Ascending aorta (tissue), 2 donors: Measurements from ENCODE around the gene ZBTB4. TPM values are rescaled to one million over a fixed set of nuclear protein-coding genes. Genes with fewer than 3 reads are reported as not detected.

ENCODE experiments used
- DNase-seq, 2 donors: peaks; one replicate each; pipeline ENCODE4 v3.0.0-alpha.2; 2019; ENCODE audit warnings: low spot score in 2 of 2
- H3K27ac ChIP-seq, 2 donors: fragments of 200-600 bp; sonication (generic); one replicate each; pipeline ENCODE4 v1.5.1; 2016 to 2017; ENCODE audit warnings: mild to moderate bottlenecking in 1 of 2
- H3K27me3 ChIP-seq: fragments of 200-600 bp; sonication (generic); one replicate; pipeline ENCODE4 v1.5.1; 2017
- H3K36me3 ChIP-seq, 2 donors: fragments of 200-600 bp; sonication (generic); one replicate each; pipeline ENCODE4 v1.5.1; 2016
- H3K4me1 ChIP-seq, 2 donors: fragments of 200-600 bp; sonication (generic); one replicate each; pipeline ENCODE4 v1.5.1; 2016 to 2017; ENCODE audit warnings: mild to moderate bottlenecking in 1 of 2
- H3K4me3 ChIP-seq, 2 donors: fragments of 200-600 bp; sonication (generic); one replicate each; pipeline ENCODE4 v1.5.1; 2016 to 2017; ENCODE audit warnings: mild to moderate bottlenecking in 1 of 2
- H3K9me3 ChIP-seq, 2 donors: fragments of 200-600 bp; sonication (generic); one replicate each; pipeline ENCODE4 v1.5.1; 2016
- intact Hi-C: fragments of 100-400 bp; cut with DNase I; formaldehyde crosslinking; loops from one replicate; pipeline ENCODE4 v1.15.1; 2023
- total RNA-seq: library from RNA; depleted of rRNA; stranded (reverse); fragments of >200 nt; gene quantifications from one replicate; pipeline ENCODE4 v1.1.0, GENCODE V29; 2016
- TF ChIP-seq, protein P1 (sequence below), 3 experiments: fragments of 200-600 bp in 2 of 3; fragments of 450-650 bp in 1 of 3; sonication (generic) in 2 of 3; IDR thresholded peaks; one replicate each; pipeline ENCODE4 v1.5.1; 2016 to 2019; ENCODE audit warnings: antibody characterized with exemption in 3 of 3, mild to moderate bottlenecking in 1 of 3, moderate library complexity in 1 of 3

ZBTB4 gene
- total RNA-seq, 1 donor from 2014 or later = 67.9 TPM

DNA sequence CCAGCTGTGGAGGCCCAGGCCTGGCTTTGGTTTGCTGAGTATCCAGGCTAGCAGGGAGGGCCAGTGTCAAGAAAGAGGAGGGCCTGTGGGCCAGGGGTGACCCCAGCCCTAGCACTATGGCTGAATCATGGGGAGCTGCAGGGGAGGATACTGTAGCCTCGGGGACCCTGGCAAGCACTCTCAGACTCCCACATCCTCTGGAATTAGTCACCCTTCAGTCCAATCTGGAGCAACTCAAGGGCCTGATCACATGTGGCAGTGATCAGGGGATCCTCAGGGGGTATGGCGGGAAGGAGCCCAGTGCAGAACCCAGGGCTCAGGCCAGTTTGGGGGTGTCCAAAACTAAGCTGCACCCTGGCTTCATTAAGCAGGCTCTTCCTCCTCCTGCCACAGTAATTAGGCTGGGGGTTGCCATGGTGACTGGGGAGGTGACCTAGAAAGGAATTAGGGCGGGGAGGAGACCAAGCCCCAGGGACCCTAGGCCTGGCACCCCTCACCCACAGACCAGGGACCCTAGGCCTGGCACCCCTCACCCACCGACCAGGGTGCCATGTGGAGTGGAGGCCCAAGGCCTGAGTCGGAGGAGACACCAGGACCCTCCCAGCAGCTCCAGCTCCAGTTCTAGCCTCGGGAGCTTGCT, 66.0 kb downstream of the ZBTB4 start:
- TF ChIP-seq, protein P1, sequence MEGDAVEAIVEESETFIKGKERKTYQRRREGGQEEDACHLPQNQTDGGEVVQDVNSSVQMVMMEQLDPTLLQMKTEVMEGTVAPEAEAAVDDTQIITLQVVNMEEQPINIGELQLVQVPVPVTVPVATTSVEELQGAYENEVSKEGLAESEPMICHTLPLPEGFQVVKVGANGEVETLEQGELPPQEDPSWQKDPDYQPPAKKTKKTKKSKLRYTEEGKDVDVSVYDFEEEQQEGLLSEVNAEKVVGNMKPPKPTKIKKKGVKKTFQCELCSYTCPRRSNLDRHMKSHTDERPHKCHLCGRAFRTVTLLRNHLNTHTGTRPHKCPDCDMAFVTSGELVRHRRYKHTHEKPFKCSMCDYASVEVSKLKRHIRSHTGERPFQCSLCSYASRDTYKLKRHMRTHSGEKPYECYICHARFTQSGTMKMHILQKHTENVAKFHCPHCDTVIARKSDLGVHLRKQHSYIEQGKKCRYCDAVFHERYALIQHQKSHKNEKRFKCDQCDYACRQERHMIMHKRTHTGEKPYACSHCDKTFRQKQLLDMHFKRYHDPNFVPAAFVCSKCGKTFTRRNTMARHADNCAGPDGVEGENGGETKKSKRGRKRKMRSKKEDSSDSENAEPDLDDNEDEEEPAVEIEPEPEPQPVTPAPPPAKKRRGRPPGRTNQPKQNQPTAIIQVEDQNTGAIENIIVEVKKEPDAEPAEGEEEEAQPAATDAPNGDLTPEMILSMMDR (IDR thresholded peaks at IDR 0.05) = no peak
- H3K36me3 ChIP-seq = peaks cover 10 to 29% of the 10 kb centered on the region in 2 donors
- H3K4me1 ChIP-seq = no peaks in the 10 kb centered on the region
- DNase-seq = no peak
- H3K9me3 ChIP-seq = no peaks in the 10 kb centered on the region
- H3K4me3 ChIP-seq = no peak overlapping the region
- H3K27ac ChIP-seq = no peak overlapping the region
- intact Hi-C loops = no loop called here
- H3K27me3 ChIP-seq = no peaks in the 10 kb centered on the region

DNA sequence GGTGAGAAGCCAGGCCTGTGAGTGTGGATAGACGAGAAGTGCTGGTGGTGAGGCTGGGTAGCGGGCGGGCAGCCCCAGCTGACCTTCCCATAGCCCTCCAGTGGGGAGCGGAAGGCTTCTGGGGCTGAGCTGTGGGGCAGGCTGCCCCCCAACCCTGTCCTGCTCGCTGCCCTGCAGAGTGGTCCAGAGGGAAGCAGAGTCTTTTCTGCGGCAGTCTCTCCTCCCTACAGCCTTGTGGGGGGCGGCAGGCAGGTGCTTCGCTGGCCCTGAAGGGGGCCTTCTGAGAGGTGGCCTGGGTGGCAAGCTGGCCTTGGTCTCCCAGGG, 68.0 kb downstream of the ZBTB4 start:
- no peak overlapping the region for H3K27ac ChIP-seq
- TF ChIP-seq, protein P1 (IDR thresholded peaks at IDR 0.05) = no peak
- DNase-seq = no peak
- H3K4me1 ChIP-seq = no peaks in the 10 kb centered on the region
- H3K9me3 ChIP-seq = no peaks in the 10 kb centered on the region
- no peak overlapping the region for H3K4me3 ChIP-seq
- peaks cover 6 to 17% of the 10 kb centered on the region in 2 donors for H3K36me3 ChIP-seq
- intact Hi-C loops = no loop called here
- no peaks in the 10 kb centered on the region for H3K27me3 ChIP-seq

DNA sequence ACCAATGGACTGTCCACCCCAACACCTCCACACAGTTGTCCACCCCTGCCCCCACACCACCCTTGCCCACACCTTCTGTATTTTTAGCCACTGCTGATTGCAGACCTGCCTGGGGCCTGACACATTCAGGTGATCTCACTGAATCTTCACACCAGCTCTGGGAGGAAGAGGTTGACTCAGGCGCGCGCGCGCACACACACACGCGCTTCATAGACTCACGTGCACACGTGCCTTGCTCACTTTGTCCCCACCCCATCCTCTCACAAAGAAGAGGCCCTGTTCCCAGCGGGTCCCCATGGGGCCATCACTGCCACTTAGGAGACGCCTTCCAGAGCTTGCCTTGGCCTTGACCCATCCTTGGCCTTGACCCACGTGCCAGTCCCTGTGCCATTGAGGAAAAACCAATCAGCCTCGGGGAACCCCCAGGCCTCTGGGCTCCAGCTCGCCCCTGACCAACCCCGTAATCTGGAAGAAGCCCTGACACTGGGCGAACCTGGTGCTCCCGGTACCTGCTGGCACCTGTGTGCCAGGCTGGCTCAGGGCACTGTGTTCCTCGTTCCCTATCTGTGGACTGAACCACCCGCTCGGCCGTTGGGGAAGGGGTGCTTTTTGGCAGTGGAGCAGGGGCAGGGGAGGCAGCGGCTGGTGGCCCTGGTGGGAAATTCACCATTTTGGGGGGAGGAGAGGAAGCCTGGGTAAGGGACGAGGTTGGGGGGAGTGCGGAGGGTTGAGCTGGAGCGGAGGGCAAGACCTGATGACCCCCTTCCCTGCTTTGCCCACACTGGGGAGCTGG, 68.6 kb downstream of the ZBTB4 start:
- intact Hi-C loops = no loop called here
- TF ChIP-seq, protein P1 (IDR thresholded peaks at IDR 0.05) = no peak
- Histone ChIP-seq H3K27ac (no peak overlapping the region), H3K9me3 (no peaks in the 10 kb centered on the region), H3K36me3 (peaks cover 5 to 17% of the 10 kb centered on the region in 2 donors), H3K4me1 (peaks cover 0 to 2% of the 10 kb centered on the region in 2 donors), H3K27me3 (no peaks in the 10 kb centered on the region), H3K4me3 (no peak overlapping the region)
- DNase-seq = no peak

DNA sequence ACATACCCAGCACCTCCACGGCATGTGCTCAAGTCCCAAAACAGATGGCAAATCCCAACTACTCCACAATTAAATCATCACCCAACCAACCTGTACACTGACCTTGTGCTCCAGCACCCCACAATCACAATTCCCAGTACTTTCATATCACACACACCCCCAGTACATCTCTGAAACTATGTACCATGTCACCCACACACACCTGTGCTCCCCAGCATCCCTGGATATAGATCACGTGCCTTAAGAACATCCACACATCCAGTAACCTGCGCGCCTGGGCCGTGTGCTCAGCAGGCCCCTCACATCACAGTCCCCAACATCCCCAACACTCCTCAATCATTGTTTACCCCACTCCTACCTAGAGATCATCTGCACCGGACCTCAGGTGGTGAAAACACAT, 69.7 kb downstream of the ZBTB4 start:
- H3K27me3 ChIP-seq = no peaks in the 10 kb centered on the region
- peaks cover 0 to 7% of the 10 kb centered on the region in 2 donors for H3K36me3 ChIP-seq
- TF ChIP-seq, protein P1 (IDR thresholded peaks at IDR 0.05) = no peak
- H3K4me1 ChIP-seq = peaks cover 0 to 5% of the 10 kb centered on the region in 2 donors
- no peak overlapping the region for H3K27ac ChIP-seq
- no peak for DNase-seq
- intact Hi-C loops = loop anchor here (10.0 kb wide), 1 partner anchor 275 kb away; the partner anchor contains the start of genes TP53 and WRAP53
- no peaks in the 10 kb centered on the region for H3K9me3 ChIP-seq
- no peak overlapping the region for H3K4me3 ChIP-seq

Other genes with a start within 250 kb of the ZBTB4 start
- 17.2 TPM for gene DVL2, start 245.1 kb downstream of the ZBTB4 start, total RNA-seq
- gene PHF23, start 240.2 kb downstream of the ZBTB4 start, total RNA-seq = 13.3 TPM
- 422 TPM for gene GABARAP, start 237.2 kb downstream of the ZBTB4 start, total RNA-seq
- 81.4 TPM for gene CTDNEP1, start 227.9 kb downstream of the ZBTB4 start, total RNA-seq
- gene ELP5, start 227.4 kb downstream of the ZBTB4 start, total RNA-seq = 106 TPM
- not detected for gene CLDN7, start 217.2 kb downstream of the ZBTB4 start, total RNA-seq
- gene SLC2A4, start 197.9 kb downstream of the ZBTB4 start, total RNA-seq = 4.9 TPM
- not detected for gene YBX2, start 185.0 kb downstream of the ZBTB4 start, total RNA-seq
- gene EIF5A, start 172.0 kb downstream of the ZBTB4 start, total RNA-seq = 248 TPM
- gene GPS2, start 164.3 kb downstream of the ZBTB4 start, total RNA-seq = 52.4 TPM
- 22.0 TPM for gene NEURL4, start 150.3 kb downstream of the ZBTB4 start, total RNA-seq
- gene ACAP1, start 143.1 kb downstream of the ZBTB4 start, total RNA-seq = 12.0 TPM
- gene KCTD11, start 127.5 kb downstream of the ZBTB4 start, total RNA-seq = 14.6 TPM
- gene TMEM95, start 124.5 kb downstream of the ZBTB4 start, total RNA-seq = not detected
- gene TNK1, start 98.5 kb downstream of the ZBTB4 start, total RNA-seq = 0.43 TPM
- 297 TPM for gene PLSCR3, start 85.1 kb downstream of the ZBTB4 start, total RNA-seq
- 241 TPM for gene TMEM256, start 75.5 kb downstream of the ZBTB4 start, total RNA-seq
- 34.3 TPM for gene NLGN2, start 71.8 kb downstream of the ZBTB4 start, total RNA-seq
- not detected for gene SPEM1, start 59.3 kb downstream of the ZBTB4 start, total RNA-seq
- gene SPEM2, start 54.0 kb downstream of the ZBTB4 start, total RNA-seq = not detected
- gene SPEM3, start 50.8 kb downstream of the ZBTB4 start, total RNA-seq = not detected
- 20.4 TPM for gene TMEM102, start 44.2 kb downstream of the ZBTB4 start, total RNA-seq
- 0.32 TPM for gene FGF11, start 40.1 kb downstream of the ZBTB4 start, total RNA-seq
- 5.0 TPM for gene CHRNB1, start 34.6 kb downstream of the ZBTB4 start, total RNA-seq
- gene SLC35G6, start 1.8 kb upstream of the ZBTB4 start, total RNA-seq = not detected
- 69.5 TPM for gene POLR2A, start 4.7 kb upstream of the ZBTB4 start, total RNA-seq
- 88.6 TPM for gene TNFSF12, start 69.4 kb upstream of the ZBTB4 start, total RNA-seq
- gene TNFSF13, start 79.1 kb upstream of the ZBTB4 start, total RNA-seq = 17.5 TPM
- gene SENP3, start 82.3 kb upstream of the ZBTB4 start, total RNA-seq = 92.0 TPM
- 151 TPM for gene CD68, start 100.0 kb upstream of the ZBTB4 start, total RNA-seq
- gene MPDU1, start 104.2 kb upstream of the ZBTB4 start, total RNA-seq = 157 TPM
- gene SOX15, start 110.5 kb upstream of the ZBTB4 start, total RNA-seq = not detected
- 19.3 TPM for gene FXR2, start 135.3 kb upstream of the ZBTB4 start, total RNA-seq
- gene SAT2, start 148.2 kb upstream of the ZBTB4 start, total RNA-seq = 22.6 TPM
- gene SHBG, start 150.5 kb upstream of the ZBTB4 start, total RNA-seq = not detected
- gene ATP1B2, start 171.3 kb upstream of the ZBTB4 start, total RNA-seq = 0.11 TPM
- gene TP53, start 207.9 kb upstream of the ZBTB4 start, total RNA-seq = 48.0 TPM
- 1.5 TPM for gene WRAP53, start 208.8 kb upstream of the ZBTB4 start, total RNA-seq
- not detected for gene EFNB3, start 225.6 kb upstream of the ZBTB4 start, total RNA-seq
- 0.43 TPM for gene DNAH2, start 238.1 kb upstream of the ZBTB4 start, total RNA-seq